Vagina (tissue), 2 donors: Measurements from ENCODE around the gene DPYD.

Experiments
- CTCF ChIP-seq, 3 experiments: fragments of 450-650 bp in 2 of 3; fragments of 200-600 bp in 1 of 3; sonication (generic) in 1 of 3; IDR thresholded peaks; one replicate each; pipeline ENCODE4 v1.5.1; 2017 to 2019; ENCODE audit warnings: antibody characterized with exemption in 3 of 3, mild to moderate bottlenecking in 2 of 3, moderate library complexity in 2 of 3
- POLR2A ChIP-seq, 2 donors: fragments of 450-650 bp; IDR thresholded peaks; one replicate each; pipeline ENCODE4 v1.6.1; 2017; ENCODE audit warnings: antibody characterized with exemption in 2 of 2, mild to moderate bottlenecking in 2 of 2, moderate library complexity in 2 of 2
- POLR2AphosphoS5 ChIP-seq, 2 donors: sonication (generic); formaldehyde crosslinking; IDR thresholded peaks; one replicate each; pipeline ENCODE4 v1.9.0; 2017; ENCODE audit warnings: antibody characterized with exemption in 2 of 2, mild to moderate bottlenecking in 2 of 2, low read depth in 1 of 2; ENCODE audit not compliant: insufficient read depth in 1 of 2

GRCh38 chr1:97603218-97603617 lies 317.6 kb downstream of the DPYD start:
- TF ChIP-seq CTCF (IDR thresholded peaks at IDR 0.05) (no peak), POLR2A (IDR thresholded peaks at IDR 0.05) (no peak), POLR2AphosphoS5 (IDR thresholded peaks at IDR 0.05; ENCODE audit: insufficient read depth in 1 of 2, low read depth in 1 of 2) (no peak)
